GM18867 (cell line): Measurements from ENCODE around the gene TSPO2.

Experiments
- ATAC-seq: cut with Tn5 transposase; IDR thresholded peaks from one replicate; pipeline ENCODE4 v1.9.1; 2021; ENCODE audit warnings: mild to moderate bottlenecking, moderate library complexity; ENCODE audit not compliant: unreplicated experiment

The TSPO2 gene

GRCh38 chr6:41027241-41027640 is 15.0 kb upstream of the TSPO2 start:
- no peak for ATAC-seq

GRCh38 chr6:41027799-41028560 is 14.3 kb upstream of the TSPO2 start:
- ATAC-seq: peak; percentile 86

GRCh38 chr6:41028561-41029412 is 13.5 kb upstream of the TSPO2 start:
- no peak for ATAC-seq

GRCh38 chr6:41032830-41033229 is 9.4 kb upstream of the TSPO2 start:
- ATAC-seq: no peak

GRCh38 chr6:41033776-41034175 is 8.5 kb upstream of the TSPO2 start:
- ATAC-seq: no peak

GRCh38 chr6:41036186-41036585 is 6.1 kb upstream of the TSPO2 start:
- ATAC-seq: no peak

GRCh38 chr6:41036601-41037000 is 5.7 kb upstream of the TSPO2 start:
- ATAC-seq: no peak

- no peak for ATAC-seq
Measured at GRCh38 chr6:41037107-41037900, 5.0 kb upstream of the TSPO2 start.

- no peak for ATAC-seq
Measured at GRCh38 chr6:41038205-41038604, 4.1 kb upstream of the TSPO2 start.

GRCh38 chr6:41039060-41039998 is 2.9 kb upstream of the TSPO2 start, which contains the start of gene UNC5CL:
Gene UNC5CL, minus strand, starts transcription at chr6:41039221. Its CDS starts 4,147 bp downstream, at chr6:41035074.
- ATAC-seq: no peak

- no peak for ATAC-seq
Measured at GRCh38 chr6:41040101-41040939, 1.9 kb upstream of the TSPO2 start.

GRCh38 chr6:41040940-41041536 is 1.2 kb upstream of the TSPO2 start:
- no peak for ATAC-seq

- no peak for ATAC-seq
Measured at GRCh38 chr6:41043151-41043550, 884 bp downstream of the TSPO2 start.

- no peak for ATAC-seq
Measured at GRCh38 chr6:41045664-41046063, 3.4 kb downstream of the TSPO2 start.

GRCh38 chr6:41046084-41046483 is 3.8 kb downstream of the TSPO2 start:
- ATAC-seq: no peak

GRCh38 chr6:41047306-41047705 is 5.0 kb downstream of the TSPO2 start:
- no peak for ATAC-seq

GRCh38 chr6:41047745-41048732 is 5.8 kb downstream of the TSPO2 start:
- no peak for ATAC-seq

- ATAC-seq: no peak
Measured at GRCh38 chr6:41049521-41049920, 7.3 kb downstream of the TSPO2 start.
